Endothelial cell of umbilical vein (primary cell): ENCODE results near the gene TTLL7.

ENCODE experiments used
- EZH2 ChIP-seq: IDR thresholded peaks from 2 replicates; pipeline ENCODE4 v1.6.1; 2012; ENCODE audit warnings: borderline replicate concordance, low read depth, mild to moderate bottlenecking, moderate library complexity, low read length, inconsistent platforms; ENCODE audit not compliant: severe bottlenecking
- FOS ChIP-seq: IDR thresholded peaks from 2 replicates; pipeline ENCODE4 v1.6.1; 2011; ENCODE audit warnings: mild to moderate bottlenecking, low read length, moderate library complexity, borderline replicate concordance; ENCODE audit not compliant: insufficient read depth
- MAX ChIP-seq: IDR thresholded peaks from 2 replicates; pipeline ENCODE4 v1.6.1; 2011; ENCODE audit not compliant: insufficient read depth, insufficient read length
- POLR2A ChIP-seq: IDR thresholded peaks from 2 replicates; pipeline ENCODE4 v1.6.1; 2012; ENCODE audit warnings: low read depth, mild to moderate bottlenecking, control low read depth, low read length
- POLR2AphosphoS5 ChIP-seq: IDR thresholded peaks from 2 replicates; pipeline ENCODE4 v1.6.1; 2012; ENCODE audit warnings: low read depth, mild to moderate bottlenecking, control low read depth, low read length, moderate library complexity; ENCODE audit not compliant: insufficient read depth
- TF ChIP-seq, protein P1 (sequence below), 2 donors: IDR thresholded peaks; 1 replicate in 1 of 2; 2 replicates in 1 of 2; pipeline ENCODE4 v1.5.1; 2011; ENCODE audit warnings: low read length in 2 of 2, mild to moderate bottlenecking in 2 of 2, moderate library complexity in 2 of 2, control low read depth in 1 of 2, inconsistent platforms in 1 of 2, low read depth in 1 of 2; ENCODE audit not compliant: insufficient read depth in 1 of 2; ENCODE audit errors: extremely low read depth in 1 of 2

DNA sequence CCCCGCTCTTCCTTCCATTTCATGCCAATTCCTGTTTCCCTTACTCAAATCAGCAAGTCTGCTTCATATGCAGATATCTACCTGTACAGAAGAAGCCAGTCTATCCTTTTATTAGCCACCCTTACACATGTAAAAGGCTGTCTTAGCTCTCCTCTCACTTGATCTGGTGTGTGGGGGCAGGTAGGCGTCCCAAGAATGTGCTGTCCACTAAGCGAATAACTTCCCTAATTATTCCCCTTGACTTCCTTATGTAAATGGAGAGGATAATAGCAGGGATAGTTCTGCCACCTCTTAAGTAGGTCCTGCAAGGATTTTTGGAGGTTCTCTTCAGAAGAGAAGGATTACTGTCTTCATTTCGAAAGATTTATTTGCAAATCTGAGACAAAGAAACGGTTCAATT lies 160.4 kb downstream of the TTLL7 start:
- TF ChIP-seq, protein P1, sequence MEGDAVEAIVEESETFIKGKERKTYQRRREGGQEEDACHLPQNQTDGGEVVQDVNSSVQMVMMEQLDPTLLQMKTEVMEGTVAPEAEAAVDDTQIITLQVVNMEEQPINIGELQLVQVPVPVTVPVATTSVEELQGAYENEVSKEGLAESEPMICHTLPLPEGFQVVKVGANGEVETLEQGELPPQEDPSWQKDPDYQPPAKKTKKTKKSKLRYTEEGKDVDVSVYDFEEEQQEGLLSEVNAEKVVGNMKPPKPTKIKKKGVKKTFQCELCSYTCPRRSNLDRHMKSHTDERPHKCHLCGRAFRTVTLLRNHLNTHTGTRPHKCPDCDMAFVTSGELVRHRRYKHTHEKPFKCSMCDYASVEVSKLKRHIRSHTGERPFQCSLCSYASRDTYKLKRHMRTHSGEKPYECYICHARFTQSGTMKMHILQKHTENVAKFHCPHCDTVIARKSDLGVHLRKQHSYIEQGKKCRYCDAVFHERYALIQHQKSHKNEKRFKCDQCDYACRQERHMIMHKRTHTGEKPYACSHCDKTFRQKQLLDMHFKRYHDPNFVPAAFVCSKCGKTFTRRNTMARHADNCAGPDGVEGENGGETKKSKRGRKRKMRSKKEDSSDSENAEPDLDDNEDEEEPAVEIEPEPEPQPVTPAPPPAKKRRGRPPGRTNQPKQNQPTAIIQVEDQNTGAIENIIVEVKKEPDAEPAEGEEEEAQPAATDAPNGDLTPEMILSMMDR (IDR thresholded peaks at IDR 0.05; ENCODE audit: extremely low read depth in 1 of 2, insufficient read depth in 1 of 2, low read depth in 1 of 2, low read length in 2 of 2), result no peak
- TF ChIP-seq POLR2A (no peak), MAX (no peak), POLR2AphosphoS5 (no peak), EZH2 (no peak), FOS (no peak)
